ENCODE data around the gene TNNI2. TPM values are rescaled to one million over a fixed set of nuclear protein-coding genes. Genes with fewer than 3 reads are reported as not detected.

The TNNI2 gene
- total and polyA plus RNA-seq, 2 donors (not counting 3 experiments of a cell fraction or from before 2014, with no cell fraction given), result not detected

DNA sequence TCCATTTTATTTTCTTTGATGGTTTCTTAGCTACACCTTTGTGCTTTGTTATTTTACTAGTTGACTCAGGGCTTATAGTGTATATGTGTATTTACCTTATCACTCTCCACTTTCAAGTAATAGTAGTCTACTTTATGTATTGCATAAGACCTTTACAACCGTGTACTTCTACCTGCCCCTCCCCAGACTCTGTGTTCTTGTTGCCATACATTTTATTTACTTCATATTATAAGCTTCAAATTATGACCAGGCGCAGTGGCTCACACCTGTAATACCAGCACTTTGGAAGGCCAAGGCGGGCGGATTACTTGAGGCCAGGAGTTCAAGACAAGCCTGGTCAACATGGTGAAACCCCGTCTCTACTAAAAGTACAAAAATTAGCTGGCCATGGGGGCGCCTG, 46.9 kb upstream of the TNNI2 start:
- Histone ChIP-seq H3K36me3 (ENCODE audit: control insufficient read depth in 2 of 2, extremely low read depth in 1 of 2, insufficient read depth in 2 of 2, low read length in 2 of 2) (no peaks in the 10 kb centered on the region), H4K20me1 (replicated peaks; ENCODE audit: control insufficient read depth, extremely low read depth, insufficient read depth, low read length) (no peaks in the 10 kb centered on the region), H3K4me1 (ENCODE audit: control insufficient read depth, extremely low read depth, insufficient read depth, low read length) (no peaks in the 10 kb centered on the region), H2AFZ (ENCODE audit: low read depth, low read length) (no peak overlapping the region), H3K27ac (ENCODE audit: insufficient read depth, low read depth, low read length) (no peak overlapping the region), H3K79me2 (ENCODE audit: control insufficient read depth, insufficient read depth, low read length) (no peaks in the 10 kb centered on the region), H3K4me3 (replicated peaks in 1 of 3; ENCODE audit: insufficient read depth in 1 of 3, low read depth in 1 of 3, low read length in 3 of 3) (no peak overlapping the region), H3K9me1 (replicated peaks; ENCODE audit: control insufficient read depth, extremely low read depth, insufficient read depth, low read length) (no peaks in the 10 kb centered on the region), H3K9ac (replicated peaks; ENCODE audit: extremely low read depth, insufficient read depth, low read length) (no peak overlapping the region), H3K9me3 (replicated peaks; ENCODE audit: control insufficient read depth, insufficient read depth, low read length) (no peaks in the 10 kb centered on the region), H3K4me2 (ENCODE audit: insufficient read depth, low read length) (no peak overlapping the region), H3K27me3 (ENCODE audit: control insufficient read depth in 2 of 2, insufficient read depth in 2 of 2, low read length in 2 of 2) (peaks cover 0 to 9% of the 10 kb centered on the region in 2 experiments)
- ChIA-PET POLR2A (no interaction called here), CTCF (interaction anchor here (0.5 to 0.9 kb wide), 2 partner anchors 93 to 98 kb away, joined by 3 read pairs; no protein-coding TSS in a partner anchor)
- FAIRE-seq (no peak), DNase-seq (ENCODE audit: low read depth, low spot score) (no peak)
- dilution Hi-C loops (cut with MboI; ENCODE audit: extremely low pct_ligation_motif_present, low sequenced_read_pairs), result no loop called here
- TF ChIP-seq POLR2AphosphoS5 (IDR thresholded peaks at IDR 0.05; ENCODE audit: insufficient read depth, low read depth, low read length) (no peak), MYC (IDR thresholded peaks at IDR 0.05; ENCODE audit: low read depth, low read length) (no peak), JUN (IDR thresholded peaks at IDR 0.05; ENCODE audit: borderline replicate concordance, insufficient read depth, insufficient read length, low read depth) (no peak), CTCF (IDR thresholded peaks at IDR 0.05; ENCODE audit: extremely low read depth in 1 of 2, insufficient read depth in 1 of 2, low read depth in 1 of 2, low read length in 2 of 2) (no peak), GATA2 (IDR thresholded peaks at IDR 0.05; ENCODE audit: insufficient read depth, insufficient read length, low read depth, low read length) (no peak), POLR2A (IDR thresholded peaks at IDR 0.05; ENCODE audit: low read depth, low read length) (no peak), FOS (IDR thresholded peaks at IDR 0.05; ENCODE audit: borderline replicate concordance, insufficient read depth, low read length) (no peak), EZH2 (IDR thresholded peaks at IDR 0.05; ENCODE audit: borderline replicate concordance, low read depth, low read length, severe bottlenecking) (no peak)
- TF ChIP-seq, protein P1, sequence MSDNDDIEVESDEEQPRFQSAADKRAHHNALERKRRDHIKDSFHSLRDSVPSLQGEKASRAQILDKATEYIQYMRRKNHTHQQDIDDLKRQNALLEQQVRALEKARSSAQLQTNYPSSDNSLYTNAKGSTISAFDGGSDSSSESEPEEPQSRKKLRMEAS (IDR thresholded peaks at IDR 0.05; ENCODE audit: insufficient read depth, insufficient read length), result no peak
- no TSS peak for BruUV-seq (replicated peaks)
- intact Hi-C loops (cut with micrococcal nuclease), result no loop called here
